Measurements from ENCODE around the gene CALCR. TPM values are rescaled to one million over a fixed set of nuclear protein-coding genes. Genes with fewer than 3 reads are reported as not detected.

The CALCR gene
- total RNA-seq, 5 donors from 2014 or later (not counting 1 experiment from before 2014, with no cell fraction given) = not detected

DNA sequence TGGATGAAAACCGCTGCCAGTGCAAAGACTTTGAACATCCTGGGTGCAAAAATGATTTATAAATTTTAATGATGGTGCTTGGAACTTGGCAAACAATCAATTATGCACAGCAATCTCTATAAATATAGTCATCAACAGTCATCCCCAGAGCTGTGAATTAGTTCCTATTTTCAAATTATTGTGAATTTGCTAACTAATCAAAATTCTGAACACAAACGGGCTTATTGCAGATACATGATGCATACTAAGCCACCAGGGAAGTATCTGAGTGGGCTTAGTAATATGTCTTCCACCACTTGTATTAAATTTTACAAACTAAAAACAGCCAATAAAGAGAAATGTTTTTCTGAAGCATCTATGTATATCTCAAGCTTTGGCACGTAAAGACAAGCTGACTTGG is 165.2 kb downstream of the CALCR start:
- no peaks in the 10 kb centered on the region for H3K4me1 Mint-ChIP-seq

DNA sequence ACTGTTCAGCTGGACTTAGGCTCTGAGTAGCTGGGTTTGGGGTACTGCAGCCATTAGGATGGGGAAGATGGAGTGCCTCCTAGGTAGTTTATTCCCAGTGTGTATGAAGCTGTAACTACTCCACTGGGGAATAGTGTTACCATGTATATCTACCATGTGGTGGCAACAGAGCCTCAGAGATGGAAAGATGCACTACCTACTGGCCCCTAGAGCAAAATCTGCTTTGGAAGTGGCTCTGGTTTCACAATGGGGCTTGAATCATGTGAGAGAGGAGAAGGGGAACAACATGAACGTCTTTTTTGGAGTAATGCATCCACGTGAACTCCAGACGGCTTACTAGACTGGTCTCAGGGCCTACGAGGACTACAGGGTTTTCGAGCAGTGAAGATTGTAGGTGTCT is 167.3 kb downstream of the CALCR start:
- no peak for ATAC-seq (replicated peaks in 1 of 4)
- Mint-ChIP-seq H3K36me3 (no peaks in the 10 kb centered on the region), H3K27ac (no peak overlapping the region), H3K27me3 (peaks cover 1 to 3% of the 10 kb centered on the region in 2 donors), H3K4me3 (no peak overlapping the region), H3K4me1 (no peaks in the 10 kb centered on the region), H3K9me3 (peaks cover 5 to 19% (median 7%) of the 10 kb centered on the region in 3 donors)
- WGBS (ENCODE audit: insufficient coverage) = 59% methylated on average over 3 of the region's 5 CpGs
- H3K4me3 ChIP-seq (ENCODE audit: control insufficient read depth in 1 of 2, extremely low read depth in 1 of 2, low read length in 1 of 2) = no peak overlapping the region
- H3K27me3 ChIP-seq (replicated peaks in 1 of 2; ENCODE audit: control insufficient read depth in 2 of 2, extremely low read depth in 1 of 2, insufficient read depth in 2 of 2, low read length in 1 of 2) = peaks cover 0 to 2% of the 10 kb centered on the region in 2 experiments
- peaks cover 2% of the 10 kb centered on the region for H3K9me3 ChIP-seq
- no peak overlapping the region for H3K27ac ChIP-seq (ENCODE audit: low read length)
- H3K4me1 ChIP-seq (ENCODE audit: control insufficient read depth in 1 of 2, extremely low read depth in 1 of 2, insufficient read depth in 2 of 2, low read length in 2 of 2) = no peaks in the 10 kb centered on the region
- no peak for DNase-seq
- CTCF ChIA-PET = no interaction called here
- POLR2A ChIA-PET = no interaction called here
- no peaks in the 10 kb centered on the region for H3K36me3 ChIP-seq (ENCODE audit: control insufficient read depth in 2 of 2, extremely low read depth in 1 of 2, insufficient read depth in 1 of 2, low read length in 1 of 2)

More for the DNA sequence above, 165.2 kb downstream of the CALCR start:
- no peak for ATAC-seq (replicated peaks in 1 of 4)
- no peaks in the 10 kb centered on the region for H3K4me1 ChIP-seq (ENCODE audit: control insufficient read depth in 1 of 2, extremely low read depth in 1 of 2, insufficient read depth in 2 of 2, low read length in 2 of 2)
- DNase-seq = no peak
- WGBS (ENCODE audit: insufficient coverage) = no CpG with 5 or more reads among the region's 3 CpGs
- H3K27ac ChIP-seq (ENCODE audit: low read length) = no peak overlapping the region
- peaks cover 2% of the 10 kb centered on the region for H3K9me3 ChIP-seq
- H3K27ac Mint-ChIP-seq = no peak overlapping the region
- H3K4me3 Mint-ChIP-seq = no peak overlapping the region
- H3K36me3 Mint-ChIP-seq = no peaks in the 10 kb centered on the region
- H3K36me3 ChIP-seq (ENCODE audit: control insufficient read depth in 2 of 2, extremely low read depth in 1 of 2, insufficient read depth in 1 of 2, low read length in 1 of 2) = no peaks in the 10 kb centered on the region
- ChIA-PET POLR2A (no interaction called here), CTCF (no interaction called here)
- peaks cover 5 to 19% (median 7%) of the 10 kb centered on the region in 3 donors for H3K9me3 Mint-ChIP-seq
- peaks cover 3% of the 10 kb centered on the region in 2 donors for H3K27me3 Mint-ChIP-seq
- no peak overlapping the region for H3K4me3 ChIP-seq (ENCODE audit: control insufficient read depth in 1 of 2, extremely low read depth in 1 of 2, low read length in 1 of 2)
- H3K27me3 ChIP-seq (replicated peaks in 1 of 2; ENCODE audit: control insufficient read depth in 2 of 2, extremely low read depth in 1 of 2, insufficient read depth in 2 of 2, low read length in 1 of 2) = peaks cover 0 to 2% of the 10 kb centered on the region in 2 experiments

DNA sequence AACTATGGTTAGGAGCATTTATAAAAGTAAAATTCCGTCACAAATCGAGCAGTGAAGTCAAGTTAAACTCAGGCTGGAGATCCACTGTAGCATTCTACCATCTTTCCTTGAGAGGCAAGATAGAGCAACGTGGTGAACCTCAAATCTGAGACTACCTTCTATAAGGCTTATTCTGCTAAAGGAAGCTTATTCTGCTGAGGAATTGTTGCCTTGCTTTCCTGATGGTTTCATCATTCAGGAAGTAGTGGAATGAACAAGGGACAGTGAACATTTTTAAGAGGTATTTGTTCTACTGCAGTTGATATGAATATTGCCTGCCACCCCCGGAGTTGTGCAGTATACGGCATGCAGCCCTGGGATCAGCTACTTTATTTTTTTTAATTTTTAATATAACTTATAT is 171.6 kb downstream of the CALCR start:
- Mint-ChIP-seq H3K9me3 (peaks cover 5 to 19% (median 7%) of the 10 kb centered on the region in 3 donors), H3K36me3 (no peaks in the 10 kb centered on the region), H3K4me1 (no peaks in the 10 kb centered on the region), H3K27me3 (peaks cover 3 to 4% of the 10 kb centered on the region in 2 donors), H3K4me3 (no peak overlapping the region), H3K27ac (no peak overlapping the region)
- no peak for DNase-seq
- CTCF ChIA-PET = no interaction called here
- Histone ChIP-seq H3K9me3 (peaks cover 2% of the 10 kb centered on the region), H3K27me3 (replicated peaks in 1 of 2; ENCODE audit: control insufficient read depth in 2 of 2, extremely low read depth in 1 of 2, insufficient read depth in 2 of 2, low read length in 1 of 2) (peaks cover 0 to 2% of the 10 kb centered on the region in 2 experiments), H3K4me1 (ENCODE audit: control insufficient read depth in 1 of 2, extremely low read depth in 1 of 2, insufficient read depth in 2 of 2, low read length in 2 of 2) (no peaks in the 10 kb centered on the region), H3K36me3 (ENCODE audit: control insufficient read depth in 2 of 2, extremely low read depth in 1 of 2, insufficient read depth in 1 of 2, low read length in 1 of 2) (no peaks in the 10 kb centered on the region), H3K27ac (ENCODE audit: low read length) (no peak overlapping the region), H3K4me3 (ENCODE audit: control insufficient read depth in 1 of 2, extremely low read depth in 1 of 2, low read length in 1 of 2) (no peak overlapping the region)
- ATAC-seq (replicated peaks in 1 of 4) = no peak
- POLR2A ChIA-PET = no interaction called here
- no CpG with 5 or more reads among the region's 5 CpGs for WGBS (ENCODE audit: insufficient coverage)

DNA sequence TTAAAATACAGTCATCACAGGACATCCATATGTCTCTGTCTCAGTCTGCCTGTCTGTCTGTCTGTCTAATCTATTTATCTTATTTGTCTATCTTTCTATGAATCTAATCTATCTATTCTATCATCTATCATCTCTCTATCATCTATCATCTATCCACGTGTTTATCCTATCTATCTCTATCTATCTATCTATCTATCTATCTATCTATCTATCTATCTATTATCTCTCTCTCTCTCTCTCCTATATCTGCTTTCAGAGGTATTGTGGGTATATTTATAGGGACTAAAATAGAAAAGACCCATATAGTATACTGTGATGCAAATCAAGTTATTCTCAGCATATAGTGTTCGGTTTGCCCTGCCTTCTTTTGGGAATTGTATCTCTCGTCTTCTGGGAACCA is 174.9 kb downstream of the CALCR start:
- no peaks in the 10 kb centered on the region for H3K9me3 ChIP-seq
- WGBS (ENCODE audit: insufficient coverage) = 77% methylated on average over 2 of the region's 3 CpGs
- Mint-ChIP-seq H3K4me3 (no peak overlapping the region), H3K9me3 (no peaks in the 10 kb centered on the region), H3K27ac (no peak overlapping the region), H3K4me1 (no peaks in the 10 kb centered on the region), H3K36me3 (no peaks in the 10 kb centered on the region), H3K27me3 (peaks cover 5 to 8% of the 10 kb centered on the region in 2 donors)
- POLR2A ChIA-PET = no interaction called here
- ATAC-seq (replicated peaks in 1 of 4) (no peak), DNase-seq (no peak)
- no peak overlapping the region for H3K4me3 ChIP-seq (ENCODE audit: control insufficient read depth in 1 of 2, extremely low read depth in 1 of 2, low read length in 1 of 2)
- CTCF ChIA-PET = no interaction called here
- H3K36me3 ChIP-seq (ENCODE audit: control insufficient read depth in 2 of 2, extremely low read depth in 1 of 2, insufficient read depth in 1 of 2, low read length in 1 of 2) = no peaks in the 10 kb centered on the region
- peaks cover 0 to 3% of the 10 kb centered on the region in 2 experiments for H3K27me3 ChIP-seq (replicated peaks in 1 of 2; ENCODE audit: control insufficient read depth in 2 of 2, extremely low read depth in 1 of 2, insufficient read depth in 2 of 2, low read length in 1 of 2)
- no peaks in the 10 kb centered on the region for H3K4me1 ChIP-seq (ENCODE audit: control insufficient read depth in 1 of 2, extremely low read depth in 1 of 2, insufficient read depth in 2 of 2, low read length in 2 of 2)
- no peak overlapping the region for H3K27ac ChIP-seq (ENCODE audit: low read length)

DNA sequence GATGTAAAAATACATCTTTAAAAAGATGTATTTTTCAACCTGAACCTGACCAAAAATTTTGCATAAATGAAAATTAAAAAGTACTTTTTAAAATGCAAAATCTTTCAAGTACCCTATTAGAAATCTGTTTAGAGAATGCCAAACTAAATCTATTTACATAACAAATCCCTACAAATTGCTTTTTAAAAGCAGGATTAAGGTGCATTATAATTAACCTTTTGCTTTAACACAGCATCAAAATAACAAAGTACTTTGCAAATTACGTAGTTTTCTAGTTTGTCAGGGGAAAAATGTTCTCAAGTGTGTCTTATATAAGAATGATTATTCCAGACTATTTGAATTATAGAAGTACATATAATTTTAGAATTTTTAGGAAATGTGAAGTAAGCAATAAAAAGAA is 181.5 kb downstream of the CALCR start:
- Histone ChIP-seq H3K27ac (ENCODE audit: low read length) (no peak overlapping the region), H3K4me3 (ENCODE audit: control insufficient read depth in 1 of 2, extremely low read depth in 1 of 2, low read length in 1 of 2) (no peak overlapping the region), H3K4me1 (ENCODE audit: control insufficient read depth in 1 of 2, extremely low read depth in 1 of 2, insufficient read depth in 2 of 2, low read length in 2 of 2) (no peaks in the 10 kb centered on the region), H3K9me3 (no peaks in the 10 kb centered on the region), H3K36me3 (ENCODE audit: control insufficient read depth in 2 of 2, extremely low read depth in 1 of 2, insufficient read depth in 1 of 2, low read length in 1 of 2) (no peaks in the 10 kb centered on the region), H3K27me3 (replicated peaks in 1 of 2; ENCODE audit: control insufficient read depth in 2 of 2, extremely low read depth in 1 of 2, insufficient read depth in 2 of 2, low read length in 1 of 2) (peaks cover 0 to 3% of the 10 kb centered on the region in 2 experiments)
- Mint-ChIP-seq H3K9me3 (no peaks in the 10 kb centered on the region), H3K36me3 (no peaks in the 10 kb centered on the region), H3K4me3 (no peak overlapping the region), H3K4me1 (no peaks in the 10 kb centered on the region), H3K27ac (no peak overlapping the region), H3K27me3 (peaks cover 4 to 6% of the 10 kb centered on the region in 2 donors)
- CTCF ChIA-PET = no interaction called here
- POLR2A ChIA-PET = no interaction called here
- WGBS (ENCODE audit: insufficient coverage) = no CpG with 5 or more reads among the region's 1 CpG
- no peak for DNase-seq
- ATAC-seq (replicated peaks in 1 of 4) = no peak

DNA sequence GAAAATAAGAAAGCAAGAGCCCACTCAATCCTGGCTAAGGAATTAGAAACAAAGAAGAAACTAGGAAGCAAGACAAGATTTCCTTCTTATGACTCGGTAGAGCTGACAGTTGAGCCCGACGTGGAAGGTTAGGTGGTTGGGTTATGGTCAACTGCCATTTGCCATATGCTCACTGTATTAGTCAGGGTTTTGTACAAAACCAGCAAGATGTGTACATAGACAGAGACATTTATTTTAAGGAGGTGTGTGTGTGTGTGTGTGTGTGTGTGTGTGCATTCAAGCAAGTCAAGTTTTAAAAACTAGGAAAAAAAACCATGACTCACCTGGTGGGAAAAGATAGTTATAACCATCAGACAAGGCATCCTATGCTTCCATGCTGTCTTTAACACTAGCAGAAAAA is 183.9 kb downstream of the CALCR start:
- ATAC-seq (replicated peaks in 1 of 4) = no peak
- CTCF ChIA-PET = interaction anchor here in 1 of 2 donors (1.3 kb wide), 1 partner anchor 13 kb away, joined by 7 read pairs; no protein-coding TSS in a partner anchor
- WGBS (ENCODE audit: insufficient coverage) = 100% methylated on average over 3 of the region's 3 CpGs

DNA sequence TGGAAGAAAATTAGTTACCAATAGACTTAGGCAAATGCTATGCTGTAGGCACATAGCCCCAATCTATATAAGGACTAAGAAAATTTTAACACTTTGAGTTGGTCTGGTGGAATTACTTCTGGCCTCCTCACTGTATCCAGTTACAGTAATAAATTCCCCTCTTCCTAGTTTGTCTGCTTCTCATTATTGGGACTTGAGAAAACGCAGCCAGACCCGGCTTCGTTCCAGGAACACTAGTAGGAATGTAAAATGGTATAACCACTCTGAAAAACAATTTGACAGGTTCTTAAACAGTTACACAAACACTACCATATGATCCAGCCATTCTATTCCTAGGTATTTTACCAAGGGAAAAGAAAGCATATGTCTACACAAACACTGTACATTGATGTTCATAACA is 192.2 kb downstream of the CALCR start:
- no peaks in the 10 kb centered on the region for H3K36me3 Mint-ChIP-seq
- ATAC-seq (replicated peaks in 1 of 4) = no peak
- no peak overlapping the region for H3K4me3 ChIP-seq (ENCODE audit: control insufficient read depth in 1 of 2, extremely low read depth in 1 of 2, low read length in 1 of 2)
- WGBS (ENCODE audit: insufficient coverage) = no CpG with 5 or more reads among the region's 3 CpGs
- H3K9me3 ChIP-seq = no peaks in the 10 kb centered on the region
- no peaks in the 10 kb centered on the region for H3K4me1 Mint-ChIP-seq
- no peaks in the 10 kb centered on the region for H3K36me3 ChIP-seq (ENCODE audit: control insufficient read depth in 2 of 2, extremely low read depth in 1 of 2, insufficient read depth in 1 of 2, low read length in 1 of 2)
- no peaks in the 10 kb centered on the region for H3K9me3 Mint-ChIP-seq
- no peak overlapping the region for H3K4me3 Mint-ChIP-seq
- no peaks in the 10 kb centered on the region for H3K4me1 ChIP-seq (ENCODE audit: control insufficient read depth in 1 of 2, extremely low read depth in 1 of 2, insufficient read depth in 2 of 2, low read length in 2 of 2)
- peaks cover 8 to 12% of the 10 kb centered on the region in 2 donors for H3K27me3 Mint-ChIP-seq
- DNase-seq = no peak
- H3K27me3 ChIP-seq (replicated peaks in 1 of 2; ENCODE audit: control insufficient read depth in 2 of 2, extremely low read depth in 1 of 2, insufficient read depth in 2 of 2, low read length in 1 of 2) = no peaks in the 10 kb centered on the region
- H3K27ac Mint-ChIP-seq = no peak overlapping the region
- H3K27ac ChIP-seq (ENCODE audit: low read length) = no peak overlapping the region
- ChIA-PET CTCF (no interaction called here), POLR2A (no interaction called here)

More for the DNA sequence above, 183.9 kb downstream of the CALCR start:
- Histone ChIP-seq H3K4me3 (ENCODE audit: control insufficient read depth in 1 of 2, extremely low read depth in 1 of 2, low read length in 1 of 2) (no peak overlapping the region), H3K9me3 (no peaks in the 10 kb centered on the region), H3K4me1 (ENCODE audit: control insufficient read depth in 1 of 2, extremely low read depth in 1 of 2, insufficient read depth in 2 of 2, low read length in 2 of 2) (no peaks in the 10 kb centered on the region), H3K36me3 (ENCODE audit: control insufficient read depth in 2 of 2, extremely low read depth in 1 of 2, insufficient read depth in 1 of 2, low read length in 1 of 2) (no peaks in the 10 kb centered on the region), H3K27me3 (replicated peaks in 1 of 2; ENCODE audit: control insufficient read depth in 2 of 2, extremely low read depth in 1 of 2, insufficient read depth in 2 of 2, low read length in 1 of 2) (no peaks in the 10 kb centered on the region), H3K27ac (ENCODE audit: low read length) (no peak overlapping the region)
- Mint-ChIP-seq H3K27ac (no peak overlapping the region), H3K4me3 (no peak overlapping the region), H3K36me3 (no peaks in the 10 kb centered on the region), H3K4me1 (no peaks in the 10 kb centered on the region), H3K9me3 (no peaks in the 10 kb centered on the region), H3K27me3 (peaks cover 4 to 12% of the 10 kb centered on the region in 2 donors)
- POLR2A ChIA-PET = no interaction called here
- no peak for DNase-seq
